ENCODE data around the gene DNAJC1.

GRCh38 chr10:21724020-21724589 lies 279.4 kb downstream of the DNAJC1 start:
- TF ChIP-seq MAX (IDR thresholded peaks at IDR 0.05), result no peak
- TF ChIP-seq ZBTB7A (IDR thresholded peaks at IDR 0.05; ENCODE audit: low read depth), result no peak

All from Ishikawa (cell line).